Superior temporal gyrus (tissue), 1 donor: ENCODE measurements around the gene NOCT.
A peak's percentile ranks its signal among the peaks of the same experiment; 100 is the strongest.
"Not testable (repeated sequence)": the region's sequence is repeated elsewhere in the genome, so short reads cannot be mapped to it uniquely, and the experiment has no call there.

Experiments used
- DNase-seq: peaks from one replicate; pipeline ENCODE4 v3.0.0-alpha.2; 2016; ENCODE audit errors: extremely low spot score

NOCT gene

GRCh38 chr4:139050446-139050845 is 34.9 kb downstream of the NOCT start:
- no peak for DNase-seq

DNA sequence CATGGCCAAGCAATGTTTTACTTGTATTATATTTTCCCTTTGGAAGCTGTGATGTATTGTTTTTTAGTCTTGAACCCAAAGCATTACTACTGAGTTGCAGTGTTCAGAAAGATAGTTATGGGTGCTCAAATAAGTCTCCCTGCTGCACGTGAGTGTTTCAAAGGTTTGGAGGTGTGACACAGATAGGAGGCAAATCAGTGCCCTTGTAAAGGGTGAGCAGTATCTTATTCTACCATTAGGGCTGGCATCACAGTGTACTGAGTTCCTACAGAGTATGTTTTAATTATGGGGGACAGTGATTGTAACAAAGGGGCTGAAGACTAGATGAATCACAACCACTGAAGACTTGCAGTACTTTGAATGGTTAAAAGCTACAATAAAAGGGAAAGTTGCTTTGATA is 38.3 kb downstream of the NOCT start:
- no peak for DNase-seq

- no peak for DNase-seq
Measured at GRCh38 chr4:139054791-139055505, 39.4 kb downstream of the NOCT start.

GRCh38 chr4:139059026-139059425 is 43.4 kb downstream of the NOCT start:
- DNase-seq: not testable (repeated sequence)

- DNase-seq: no peak
Measured at GRCh38 chr4:139060591-139060990, 45.0 kb downstream of the NOCT start.

DNA sequence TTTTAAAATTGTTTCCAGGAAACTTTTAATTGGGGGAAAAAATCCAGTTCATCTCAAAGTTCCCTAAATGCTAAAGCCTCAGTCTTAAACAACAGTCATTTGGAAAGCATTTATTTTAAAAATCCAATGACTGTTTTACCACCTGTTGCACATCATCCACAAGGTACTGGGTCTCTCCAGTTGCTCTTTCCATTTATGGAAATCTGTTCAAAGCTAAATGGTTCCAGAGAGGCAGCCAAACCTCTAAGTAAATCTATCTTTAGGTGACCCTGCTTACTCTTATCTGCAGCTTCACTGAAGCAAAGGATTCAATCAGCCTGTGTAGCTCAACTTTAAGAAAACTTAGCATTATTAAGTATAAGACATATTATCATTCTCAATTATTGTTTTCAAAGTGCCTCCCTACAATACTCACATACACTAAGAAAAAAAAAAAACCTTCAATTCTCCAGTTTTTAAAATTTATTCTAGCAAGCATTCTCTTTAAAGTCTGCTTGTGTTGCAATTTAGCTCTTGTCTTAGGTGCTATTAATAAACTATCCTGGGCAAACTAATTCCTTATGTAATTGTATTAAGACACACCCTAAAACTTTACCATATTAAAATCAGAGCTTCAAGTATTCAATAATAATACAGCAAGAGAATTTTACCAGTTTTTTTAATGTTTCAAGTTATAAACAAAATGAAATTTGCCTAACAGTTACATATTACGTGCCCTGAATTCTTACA is 60.6 kb downstream of the NOCT start:
- DNase-seq: no peak

DNA sequence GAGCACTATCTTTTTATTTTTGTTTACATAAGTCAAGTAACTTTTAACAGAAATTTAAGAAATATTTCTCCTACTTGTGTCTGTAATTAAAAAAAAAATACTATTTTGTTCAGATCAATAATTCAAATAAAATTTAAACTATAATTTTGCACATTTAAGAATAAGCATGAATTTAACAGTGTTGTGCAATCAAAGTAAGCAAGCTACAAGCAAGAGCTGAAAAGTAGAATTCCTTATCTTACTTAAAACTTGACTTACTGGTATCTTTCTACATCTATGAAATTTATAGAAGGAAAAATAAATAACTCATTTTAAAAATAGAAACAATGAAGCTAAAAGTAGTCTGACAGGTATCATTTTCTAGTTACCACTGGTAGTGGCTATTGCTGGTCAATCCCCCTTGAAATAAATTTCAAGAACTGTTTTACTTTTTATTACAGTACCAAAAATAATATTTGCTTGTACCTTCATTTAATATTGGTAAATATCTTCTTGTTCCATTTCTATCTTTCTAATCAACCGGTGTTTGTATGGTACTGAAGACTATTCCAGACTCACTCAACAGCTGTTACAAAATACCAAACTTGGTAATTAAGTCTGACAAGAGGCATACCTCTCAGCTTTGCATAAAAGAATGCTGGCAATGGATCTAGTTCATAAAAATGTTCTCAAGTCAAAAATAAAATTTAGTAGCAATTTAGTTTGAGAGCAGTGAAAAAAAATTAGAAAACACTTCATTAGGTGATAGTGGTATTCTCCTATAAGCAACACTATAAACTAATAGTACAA is 62.2 kb downstream of the NOCT start:
- no peak for DNase-seq

DNA sequence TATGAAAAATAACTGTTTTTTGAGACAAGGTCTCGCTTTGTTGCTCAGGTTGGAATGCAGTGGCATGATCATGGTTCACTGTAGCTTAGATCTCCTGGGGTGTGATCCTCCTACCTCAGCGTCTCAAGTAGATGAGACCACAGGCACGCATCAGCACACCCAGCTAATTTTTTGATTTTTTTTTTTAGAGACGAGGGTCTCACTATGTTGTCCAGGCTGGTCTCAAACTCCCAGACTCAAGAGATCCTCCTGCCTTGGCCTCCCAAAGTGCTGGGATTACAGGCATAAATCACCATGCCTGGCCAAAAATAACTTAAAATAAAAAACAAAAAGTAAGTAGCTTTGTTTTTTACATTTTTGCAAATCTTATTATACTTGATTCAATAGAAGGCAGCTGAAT is 63.3 kb downstream of the NOCT start:
- no peak for DNase-seq

GRCh38 chr4:139082750-139083606 is 67.4 kb downstream of the NOCT start:
- DNase-seq: peak; percentile 99

DNA sequence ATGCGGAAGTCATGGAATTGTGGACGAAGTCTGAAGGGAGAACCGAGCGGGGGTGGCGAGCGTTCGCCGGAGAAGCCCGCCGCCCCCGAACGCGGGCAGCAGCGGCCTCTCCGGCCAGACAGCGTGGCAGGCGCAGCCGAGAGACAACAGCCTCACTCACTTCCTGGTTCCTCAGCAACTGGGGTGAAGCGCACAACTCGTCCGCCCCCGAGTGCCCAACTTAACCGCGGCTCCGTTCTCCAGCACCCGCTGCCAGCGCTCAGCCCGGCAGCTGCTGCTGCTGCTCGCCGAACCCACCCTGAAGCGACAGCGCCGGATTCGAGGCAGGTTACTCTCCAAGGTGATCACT is 68.0 kb downstream of the NOCT start:
- no peak for DNase-seq

GRCh38 chr4:139083956-139084803 is 68.6 kb downstream of the NOCT start:
- peak; percentile 83 for DNase-seq

- DNase-seq: peak; percentile 65
Measured at GRCh38 chr4:139084804-139085093, 69.2 kb downstream of the NOCT start.

DNA sequence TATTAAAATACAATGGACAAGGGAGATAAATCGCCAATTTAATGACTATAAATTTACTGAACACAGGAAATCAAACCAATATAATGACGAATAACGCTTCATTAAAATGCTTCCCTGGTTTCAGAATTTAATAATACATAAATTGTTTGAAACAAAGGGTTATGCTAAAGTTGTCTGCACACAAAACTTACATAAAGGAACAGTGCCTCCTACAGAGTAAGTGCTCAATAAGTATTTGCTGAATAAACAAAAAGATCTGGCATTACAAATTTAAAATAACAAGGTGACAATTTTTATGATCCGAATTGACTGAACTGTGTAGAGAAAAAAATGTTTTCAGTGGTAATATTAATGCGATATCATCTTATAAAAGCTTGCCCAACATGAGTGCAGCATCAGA is 69.6 kb downstream of the NOCT start:
- DNase-seq: no peak

DNA sequence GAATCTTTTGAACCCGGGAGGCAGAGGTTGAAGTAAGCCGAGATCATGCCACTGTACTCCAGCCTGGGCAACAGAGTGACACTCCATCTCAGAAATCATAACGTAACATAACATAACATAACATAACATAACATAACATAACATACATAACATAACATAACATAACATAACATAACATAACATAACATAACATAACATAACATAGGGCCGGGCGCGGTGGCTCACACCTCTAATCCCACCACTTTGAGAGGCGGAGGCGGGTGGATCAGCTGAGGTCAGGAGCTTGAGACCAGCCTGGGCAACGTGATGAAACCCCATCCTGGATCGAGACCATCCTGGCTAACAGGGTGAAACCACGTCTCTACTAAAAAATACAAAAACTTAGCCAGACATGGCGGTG is 76.7 kb downstream of the NOCT start:
- no peak for DNase-seq
